HG03521 (cell line): ENCODE data around the gene PKN3.
"Not testable (repeated sequence)": the region's sequence is repeated elsewhere in the genome, so short reads cannot be mapped to it uniquely, and the experiment has no call there.

Experiments
- ATAC-seq: cut with Tn5 transposase; IDR thresholded peaks from one replicate; pipeline ENCODE4 v1.9.1; 2021; ENCODE audit warnings: mild to moderate bottlenecking, moderate library complexity; ENCODE audit not compliant: unreplicated experiment

Gene PKN3

DNA sequence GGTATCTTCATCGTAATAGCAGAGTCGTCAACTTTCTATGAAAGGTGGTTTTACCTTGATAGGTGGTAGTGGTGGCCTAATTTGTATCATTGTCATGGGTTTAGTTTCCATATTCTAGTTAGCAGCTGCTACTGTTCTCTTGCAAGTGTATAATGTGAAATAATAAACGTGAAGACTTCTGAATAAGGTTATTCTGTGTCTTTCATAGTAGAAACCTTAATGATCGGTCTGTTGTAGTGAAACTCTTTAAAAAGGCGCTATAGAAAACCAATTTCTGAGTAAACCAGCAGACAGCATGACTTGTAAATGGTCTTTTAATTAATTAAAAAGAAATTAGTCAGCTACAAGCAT lies 11.6 kb upstream of the PKN3 start:
- ATAC-seq = no peak

DNA sequence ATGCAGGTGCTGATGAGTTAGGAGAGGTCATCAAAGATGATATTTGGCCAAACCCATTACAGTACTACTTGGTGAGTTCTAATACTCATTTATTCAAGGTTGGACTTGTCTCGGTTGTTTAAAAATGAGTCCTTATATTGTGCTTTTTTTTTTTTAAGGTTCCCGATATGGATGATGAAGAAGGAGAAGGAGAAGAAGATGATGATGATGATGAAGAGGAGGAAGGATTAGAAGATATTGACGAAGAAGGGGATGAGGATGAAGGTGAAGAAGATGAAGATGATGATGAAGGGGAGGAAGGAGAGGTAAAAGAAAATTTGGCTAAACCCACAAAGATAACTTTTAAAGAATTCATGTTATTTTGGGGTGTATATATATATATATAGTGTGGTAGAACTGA lies 8.6 kb upstream of the PKN3 start:
- ATAC-seq = not testable (repeated sequence)

DNA sequence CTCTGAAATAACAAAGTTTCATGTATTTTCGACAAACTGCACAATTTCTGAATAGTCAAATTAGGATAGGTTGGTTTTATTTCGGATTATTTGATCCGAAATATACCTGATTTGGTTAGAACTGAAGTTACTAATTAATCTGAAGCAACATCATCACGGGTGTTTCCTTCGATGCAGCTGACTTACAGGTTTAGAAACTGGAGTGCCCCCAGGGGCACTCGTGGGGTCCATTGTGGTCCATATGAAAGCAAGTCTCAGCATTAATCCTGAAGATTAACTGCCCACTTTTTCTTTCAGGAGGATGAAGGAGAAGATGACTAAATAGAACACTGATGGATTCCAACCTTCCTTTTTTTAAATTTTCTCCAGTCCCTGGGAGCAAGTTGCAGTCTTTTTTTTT lies 8.0 kb upstream of the PKN3 start:
- ATAC-seq = no peak

DNA sequence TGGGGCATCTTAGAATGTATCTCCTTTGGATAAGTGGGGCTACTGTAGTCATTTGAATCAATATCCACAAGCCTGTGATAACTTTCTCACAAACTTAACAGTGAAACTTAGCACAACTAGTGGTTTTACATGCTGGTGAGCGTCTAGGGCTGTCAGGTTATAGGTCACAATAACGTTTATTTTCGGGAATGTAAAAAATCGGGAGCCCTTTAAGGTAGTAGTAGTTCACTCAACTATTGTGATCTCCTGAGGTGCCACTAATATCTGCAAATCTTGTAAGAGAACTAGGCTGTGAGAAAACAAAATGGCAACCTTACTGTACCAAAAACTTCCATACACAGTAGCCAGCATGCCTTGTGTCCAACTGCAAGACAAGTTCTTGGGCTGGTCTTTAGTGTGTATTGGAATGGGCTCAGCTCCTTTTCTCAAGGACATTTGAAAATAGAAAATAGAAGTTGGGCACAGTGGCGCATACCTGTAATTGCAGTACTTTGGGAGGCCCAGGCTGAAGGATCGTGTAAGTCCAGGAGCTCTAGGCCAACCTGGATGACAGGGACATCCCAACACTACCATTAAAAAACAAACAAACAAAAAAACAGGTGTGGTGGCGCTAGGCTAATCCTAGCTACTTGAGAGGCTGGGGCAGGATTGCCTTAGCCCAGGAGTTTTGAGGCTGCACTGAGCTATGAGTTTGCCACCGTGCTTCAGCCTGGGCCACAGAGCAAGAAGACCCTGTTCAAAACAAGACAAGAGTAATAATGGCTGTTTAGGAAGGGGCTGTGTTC lies 5.2 kb upstream of the PKN3 start:
- no peak for ATAC-seq

DNA sequence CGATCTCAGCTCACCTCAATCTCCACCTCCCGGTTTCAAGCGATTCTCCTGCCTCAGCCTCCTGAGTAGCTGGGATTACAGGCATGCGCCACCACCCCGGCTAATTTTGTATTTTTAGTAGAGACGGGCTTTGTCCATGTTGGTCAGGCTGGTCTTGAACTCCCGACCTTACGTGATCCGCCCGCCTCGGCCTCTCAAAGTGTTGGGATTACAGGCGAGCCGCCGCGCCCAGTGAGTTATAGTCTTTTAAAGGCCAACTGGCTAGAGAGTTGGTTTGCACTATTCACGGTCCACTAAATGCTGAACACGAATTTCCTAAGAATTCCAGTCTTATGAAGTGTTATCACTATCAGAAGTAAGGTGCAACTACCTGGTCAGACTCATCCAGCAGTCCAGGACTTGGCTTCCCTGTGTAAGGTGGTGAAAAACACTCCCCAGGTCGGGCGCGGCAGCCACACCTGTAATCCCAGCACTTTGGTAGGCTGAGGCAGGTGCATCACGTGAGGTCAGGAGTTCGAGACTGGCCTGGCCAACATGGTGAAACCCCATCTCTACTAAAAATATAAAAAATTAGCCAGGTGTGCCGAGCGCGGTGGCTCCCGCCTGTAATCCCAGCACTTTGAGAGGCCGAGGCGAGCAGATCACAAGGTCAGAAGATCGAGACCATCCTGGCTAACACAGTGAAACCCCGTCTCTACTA lies 3.1 kb upstream of the PKN3 start:
- not testable (repeated sequence) for ATAC-seq

DNA sequence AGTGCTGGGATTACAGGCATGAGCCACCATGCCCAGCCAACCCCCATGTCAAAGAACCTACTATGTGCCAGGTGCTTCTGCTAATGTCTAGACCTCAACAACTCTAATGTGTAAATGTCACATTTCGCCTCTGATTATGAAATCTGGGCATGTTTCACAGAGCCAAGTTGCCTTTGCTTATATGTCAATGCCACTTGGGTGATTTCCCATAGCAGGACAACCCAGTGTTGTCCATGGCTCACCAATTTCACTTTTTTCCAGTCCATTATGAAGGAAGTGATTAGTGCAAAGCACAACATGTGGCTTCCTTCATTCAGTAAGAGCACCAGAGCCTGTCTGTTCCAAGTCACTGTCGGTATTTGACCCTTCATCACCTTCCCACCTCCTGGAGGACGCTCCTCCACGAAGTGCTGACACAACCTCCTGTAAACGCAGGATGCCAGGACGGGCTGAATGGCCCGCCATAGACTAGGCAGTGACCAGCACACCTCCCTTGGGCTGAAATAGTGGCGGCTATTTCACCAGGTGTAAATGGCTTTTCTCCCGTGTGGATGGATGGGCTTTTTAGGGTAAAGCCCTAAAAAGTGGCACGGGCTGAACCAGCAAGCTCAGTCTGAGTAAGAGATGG lies 962 bp upstream of the PKN3 start:
- no peak for ATAC-seq

DNA sequence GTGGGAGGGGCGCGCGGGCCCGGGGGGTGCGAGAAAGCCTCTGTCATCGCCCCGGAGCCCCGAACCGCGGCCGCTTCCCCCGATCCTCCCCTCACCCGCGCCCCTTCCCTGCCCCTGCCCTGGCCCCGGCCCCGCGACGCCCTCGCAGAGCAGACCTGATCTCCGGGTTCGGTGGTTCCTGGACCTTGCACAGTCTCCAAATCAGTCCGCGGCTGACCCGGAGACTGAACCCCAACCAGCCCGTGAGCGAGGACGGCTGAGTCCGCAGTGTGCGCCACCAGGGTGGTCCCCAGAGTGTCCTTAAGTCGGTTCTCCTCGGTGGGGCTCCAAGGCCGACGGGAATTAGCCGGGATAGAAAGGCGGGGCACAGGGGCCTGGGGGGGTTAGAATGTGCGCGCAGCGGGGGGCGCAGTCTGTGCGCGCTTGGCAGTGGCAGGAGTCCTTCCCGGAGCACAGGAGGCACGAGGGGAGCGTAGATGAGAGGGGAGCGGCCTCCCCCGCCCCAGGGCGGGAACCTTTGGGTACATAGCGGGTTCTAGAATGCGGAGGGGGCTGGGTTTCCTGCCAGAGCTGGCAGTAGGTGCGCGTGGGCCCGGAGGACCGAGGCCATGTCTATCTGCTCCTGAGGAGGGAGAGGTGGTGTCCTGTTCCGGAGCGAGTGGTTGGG lies 779 bp downstream of the PKN3 start:
- peak; percentile 14 for ATAC-seq

DNA sequence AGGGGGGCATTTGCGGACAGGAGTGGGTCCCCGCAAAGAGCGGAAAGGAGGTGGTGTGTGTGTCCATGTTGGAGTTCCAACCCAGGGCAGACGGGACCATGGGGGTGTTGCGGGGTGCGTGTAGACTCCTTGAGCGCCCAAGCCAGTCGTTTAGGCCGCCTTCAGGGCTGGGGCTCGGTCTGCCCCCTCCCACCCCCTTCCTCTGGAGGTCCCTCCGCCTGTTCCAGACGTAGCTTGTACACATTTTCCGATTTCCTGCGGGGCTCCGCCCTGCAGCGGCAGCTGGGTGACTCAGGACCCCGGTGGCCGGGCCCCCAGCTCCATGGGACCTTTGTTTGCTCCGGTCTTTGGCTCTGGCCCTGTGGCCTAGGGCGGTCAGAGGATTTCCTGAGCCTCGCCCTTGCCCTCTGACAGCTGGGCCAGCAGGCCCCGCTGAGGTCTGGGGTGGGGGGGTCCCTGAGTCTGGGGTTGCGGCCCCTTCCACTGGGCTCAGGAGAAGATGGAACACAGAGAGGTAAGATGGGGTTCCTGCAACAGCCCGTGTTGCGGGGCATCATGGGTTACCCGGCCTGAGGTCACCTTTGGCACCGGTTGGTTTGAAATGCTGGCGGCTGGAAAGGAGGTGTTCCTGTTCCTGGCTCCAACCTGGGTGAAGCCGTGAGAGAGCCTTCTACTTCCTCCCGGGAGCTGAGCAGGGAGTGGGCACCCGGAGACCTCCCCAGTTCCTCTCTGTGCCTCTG lies 1.5 kb downstream of the PKN3 start:
- no peak for ATAC-seq

DNA sequence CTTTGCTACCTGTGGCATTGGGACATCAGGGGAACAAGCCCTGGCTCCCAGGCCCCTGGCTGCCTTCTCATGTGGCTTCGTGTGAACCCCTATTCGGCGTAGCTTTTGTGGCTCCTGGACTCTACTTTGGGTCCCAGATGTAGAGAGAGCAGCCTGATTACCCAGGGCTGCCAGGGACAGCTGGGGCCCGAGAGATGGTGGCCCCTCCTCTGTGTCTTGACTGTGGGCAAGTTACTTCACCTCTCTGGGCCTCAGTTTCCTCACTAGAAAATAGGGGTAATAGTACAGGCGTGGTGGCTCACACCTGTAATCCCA lies 2.0 kb downstream of the PKN3 start:
- ATAC-seq = no peak

DNA sequence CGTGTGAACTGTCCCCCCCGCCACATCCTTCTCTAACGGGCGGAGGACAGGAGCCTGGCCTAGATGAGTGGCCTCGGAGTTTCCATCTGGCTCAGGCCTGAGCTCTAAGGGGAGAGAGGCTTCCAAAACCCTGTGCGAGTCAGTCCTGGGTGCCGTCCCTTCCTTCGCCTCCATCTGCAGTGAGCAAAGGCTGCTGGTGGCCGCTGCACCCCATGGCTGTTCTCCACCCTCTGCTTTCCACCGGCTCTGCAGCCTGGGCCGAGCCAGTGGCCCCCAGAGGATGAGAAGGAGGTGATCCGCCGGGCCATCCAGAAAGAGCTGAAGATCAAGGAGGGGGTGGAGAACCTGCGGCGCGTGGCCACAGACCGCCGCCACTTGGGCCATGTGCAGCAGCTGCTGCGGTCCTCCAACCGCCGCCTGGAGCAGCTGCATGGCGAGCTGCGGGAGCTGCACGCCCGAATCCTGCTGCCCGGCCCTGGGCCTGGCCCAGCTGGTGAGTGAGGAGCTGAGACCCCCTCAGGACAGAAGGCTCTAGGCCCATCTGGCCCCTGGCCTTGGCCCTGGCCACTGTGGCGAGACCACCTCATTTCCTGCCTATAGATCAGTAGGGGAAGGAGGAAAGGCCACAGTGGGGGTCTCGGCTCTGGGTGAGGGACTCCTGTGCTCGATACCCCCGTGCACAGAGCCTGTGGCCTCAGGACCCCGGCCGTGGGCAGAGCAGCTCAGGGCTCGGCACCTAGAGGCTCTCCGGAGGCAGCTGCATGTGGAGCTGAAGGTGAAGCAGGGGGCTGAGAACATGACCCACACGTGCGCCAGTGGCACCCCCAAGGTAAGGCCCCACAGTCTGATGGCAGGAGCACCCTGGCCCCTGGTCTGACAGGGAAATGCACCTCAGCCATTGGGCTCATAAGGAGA lies 3.0 kb downstream of the PKN3 start:
- no peak for ATAC-seq

DNA sequence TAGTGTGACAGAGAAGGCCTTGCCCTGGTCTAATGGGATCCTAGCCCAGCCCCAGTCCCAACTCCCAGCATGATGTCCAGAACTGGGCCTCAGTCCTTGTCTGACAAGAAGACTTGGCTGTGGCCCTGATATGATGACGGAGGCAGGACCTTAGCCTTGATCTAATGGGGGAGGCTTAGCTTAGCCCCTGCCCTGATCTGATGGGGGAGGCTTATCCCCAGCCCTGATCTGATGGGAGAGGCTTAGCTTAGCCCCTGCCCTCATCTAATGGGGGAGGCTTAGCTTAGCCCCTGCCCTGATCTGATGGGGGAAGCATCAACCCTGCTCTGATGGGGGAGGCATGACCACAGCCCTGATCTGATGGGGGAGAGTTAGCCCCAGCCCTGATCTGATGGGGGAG lies 3.7 kb downstream of the PKN3 start:
- no peak for ATAC-seq

DNA sequence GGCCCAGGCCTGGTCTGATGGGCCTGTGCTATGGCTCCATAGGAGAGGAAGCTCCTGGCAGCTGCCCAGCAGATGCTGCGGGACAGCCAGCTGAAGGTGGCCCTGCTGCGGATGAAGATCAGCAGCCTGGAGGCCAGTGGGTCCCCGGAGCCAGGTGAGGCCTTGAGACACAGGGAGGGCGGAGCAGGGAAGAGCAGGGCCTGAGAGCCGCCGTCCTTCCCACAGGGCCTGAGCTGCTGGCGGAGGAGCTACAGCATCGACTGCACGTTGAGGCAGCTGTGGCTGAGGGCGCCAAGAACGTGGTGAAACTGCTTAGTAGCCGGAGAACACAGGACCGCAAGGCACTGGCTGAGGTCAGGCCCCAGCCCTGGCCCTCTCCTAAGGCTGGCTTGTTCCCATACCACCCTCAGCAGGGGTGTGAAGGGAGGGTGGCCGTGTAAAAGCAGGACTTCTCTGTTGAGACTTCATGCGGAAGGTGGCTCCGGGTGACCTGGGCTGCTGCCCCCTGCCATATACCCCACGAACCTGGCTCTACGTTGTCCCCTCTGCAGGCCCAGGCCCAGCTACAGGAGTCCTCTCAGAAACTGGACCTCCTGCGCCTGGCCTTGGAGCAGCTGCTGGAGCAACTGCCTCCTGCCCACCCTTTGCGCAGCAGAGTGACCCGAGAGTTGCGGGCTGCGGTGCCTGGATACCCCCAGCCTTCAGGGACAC lies 4.5 kb downstream of the PKN3 start:
- no peak for ATAC-seq

DNA sequence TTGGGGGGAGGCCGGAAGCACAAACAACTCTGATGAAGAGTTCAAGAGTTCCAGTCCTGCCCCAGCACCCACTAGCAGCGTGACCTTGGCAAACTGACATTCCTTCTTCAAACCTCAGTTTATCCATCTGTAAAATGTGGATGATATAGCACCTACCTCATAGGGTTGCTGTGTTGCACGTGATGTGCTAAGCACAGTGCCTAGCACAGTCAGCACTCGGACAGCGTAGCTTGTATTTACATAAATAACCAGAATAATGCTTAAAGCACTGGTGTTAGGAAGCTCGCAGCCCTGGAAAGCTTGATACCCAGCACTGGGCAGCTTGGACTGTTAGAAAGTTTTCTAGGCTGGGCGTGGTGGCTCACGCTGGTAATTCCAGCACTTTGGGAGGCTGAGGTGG lies 5.1 kb downstream of the PKN3 start:
- ATAC-seq = no peak

DNA sequence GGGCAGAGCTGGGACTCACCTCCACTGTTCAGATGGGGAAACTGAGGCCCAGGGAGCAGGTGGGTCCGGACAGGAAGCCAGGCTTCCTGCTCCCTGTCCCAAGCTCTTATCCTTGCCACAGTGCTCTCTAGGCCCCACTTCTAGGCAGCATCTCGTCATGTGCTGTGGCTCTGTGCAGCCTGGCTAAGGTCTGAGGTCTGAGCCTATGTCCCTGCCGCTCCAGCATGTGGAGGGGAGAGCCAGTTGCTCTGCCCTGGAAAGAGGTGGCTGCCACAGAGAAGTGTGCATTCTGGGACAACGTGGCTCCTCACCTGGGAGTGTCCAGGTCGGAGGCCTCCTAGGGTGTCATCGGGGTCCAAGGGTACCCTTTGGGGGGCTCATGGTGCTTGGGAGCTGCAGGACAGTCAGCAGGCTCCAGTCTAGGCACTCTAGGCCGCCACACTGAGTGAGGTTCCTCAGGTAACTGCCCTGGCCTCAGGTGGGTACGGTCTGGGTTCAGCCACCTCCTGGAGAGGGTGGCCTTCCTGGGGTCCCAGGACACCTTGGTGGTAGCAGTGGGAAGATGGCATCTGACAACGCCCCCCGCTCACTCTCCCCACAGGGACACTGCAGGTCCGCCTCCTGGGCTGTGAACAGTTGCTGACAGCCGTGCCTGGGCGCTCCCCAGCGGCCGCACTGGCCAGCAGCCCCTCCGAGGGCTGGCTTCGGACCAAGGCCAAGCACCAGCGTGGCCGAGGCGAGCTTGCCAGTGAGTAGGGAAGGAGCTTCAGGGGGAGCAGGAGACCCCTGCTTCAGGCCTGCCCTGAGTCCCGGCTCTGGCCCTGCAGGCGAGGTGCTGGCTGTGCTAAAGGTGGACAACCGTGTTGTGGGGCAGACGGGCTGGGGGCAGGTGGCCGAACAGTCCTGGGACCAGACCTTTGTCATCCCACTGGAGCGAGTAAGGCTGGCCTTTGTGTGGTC lies 10.4 kb downstream of the PKN3 start:
- ATAC-seq = no peak

DNA sequence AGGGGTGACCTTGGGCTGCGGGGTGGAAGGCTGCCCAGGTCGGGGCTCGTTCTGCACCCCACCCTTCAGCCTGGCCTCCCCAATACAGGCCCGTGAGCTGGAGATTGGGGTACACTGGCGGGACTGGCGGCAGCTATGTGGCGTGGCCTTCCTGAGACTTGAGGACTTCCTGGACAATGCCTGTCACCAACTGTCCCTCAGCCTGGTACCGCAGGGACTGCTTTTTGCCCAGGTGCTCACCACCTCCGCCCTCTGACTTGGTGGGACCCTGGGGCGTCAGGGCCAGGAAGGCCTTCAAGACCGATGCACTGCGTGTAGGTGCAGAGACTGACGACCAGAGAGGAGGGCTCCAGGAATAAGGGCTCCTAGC lies 11.1 kb downstream of the PKN3 start:
- ATAC-seq = no peak

DNA sequence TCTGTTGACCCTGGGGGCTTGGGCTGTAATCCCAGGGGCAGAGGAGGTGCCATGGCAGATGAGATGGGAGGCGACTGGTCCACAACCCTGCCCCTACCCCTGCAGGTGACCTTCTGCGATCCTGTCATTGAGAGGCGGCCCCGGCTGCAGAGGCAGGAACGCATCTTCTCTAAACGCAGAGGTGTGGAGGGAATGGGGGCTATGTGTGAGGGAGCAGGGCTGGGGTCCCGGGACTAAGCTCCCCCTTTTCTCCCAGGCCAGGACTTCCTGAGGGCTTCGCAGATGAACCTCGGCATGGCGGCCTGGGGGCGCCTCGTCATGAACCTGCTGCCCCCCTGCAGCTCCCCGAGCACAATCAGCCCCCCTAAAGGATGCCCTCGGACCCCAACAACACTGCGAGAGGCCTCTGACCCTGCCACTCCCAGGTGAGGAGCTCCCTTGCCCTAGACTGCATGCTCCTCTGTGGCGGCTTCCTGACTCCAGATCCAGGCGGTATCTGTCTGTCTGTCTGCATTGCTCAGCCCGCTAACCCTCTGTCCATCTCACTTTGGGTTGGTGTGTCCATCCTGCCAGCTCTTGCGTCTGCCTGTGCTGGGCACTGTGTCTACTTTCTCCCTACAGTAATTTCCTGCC lies 11.8 kb downstream of the PKN3 start:
- ATAC-seq = no peak

DNA sequence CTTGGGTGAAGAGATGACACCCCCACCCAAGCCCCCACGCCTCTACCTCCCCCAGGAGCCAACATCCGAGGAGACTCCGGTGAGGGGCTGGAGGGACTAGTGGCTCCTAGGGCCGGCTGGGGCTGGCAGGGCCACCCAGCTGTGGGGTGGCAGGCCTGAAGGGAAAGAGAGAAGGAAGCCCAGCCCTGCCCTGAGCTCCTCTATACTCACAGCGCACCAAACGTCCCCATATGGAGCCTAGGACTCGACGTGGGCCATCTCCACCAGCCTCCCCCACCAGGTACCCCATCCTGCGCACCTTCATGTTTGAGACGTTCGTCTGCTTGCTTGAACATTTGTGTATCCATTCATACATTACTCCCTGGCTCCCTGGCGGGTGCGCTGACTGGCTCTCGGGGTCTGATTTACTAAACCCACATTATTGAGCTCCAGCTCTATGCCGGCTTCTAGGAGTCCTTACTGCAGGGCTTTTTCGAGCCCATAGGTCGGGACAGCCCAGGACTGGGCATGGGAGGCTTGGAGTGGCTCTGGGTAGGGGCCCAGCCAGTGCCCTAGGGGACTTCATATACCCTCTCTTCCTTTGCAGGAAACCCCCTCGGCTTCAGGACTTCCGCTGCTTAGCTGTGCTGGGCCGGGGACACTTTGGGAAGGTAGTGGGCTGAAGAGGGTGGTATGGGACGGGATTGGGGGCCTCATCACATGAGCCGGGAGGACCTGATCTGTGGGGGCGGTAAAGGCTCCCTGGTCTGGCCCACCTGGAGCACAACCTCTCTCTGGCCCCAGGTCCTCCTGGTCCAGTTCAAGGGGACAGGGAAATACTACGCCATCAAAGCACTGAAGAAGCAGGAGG lies 12.5 kb downstream of the PKN3 start:
- no peak for ATAC-seq
